ENCODE results near the gene PERM1.

DNA sequence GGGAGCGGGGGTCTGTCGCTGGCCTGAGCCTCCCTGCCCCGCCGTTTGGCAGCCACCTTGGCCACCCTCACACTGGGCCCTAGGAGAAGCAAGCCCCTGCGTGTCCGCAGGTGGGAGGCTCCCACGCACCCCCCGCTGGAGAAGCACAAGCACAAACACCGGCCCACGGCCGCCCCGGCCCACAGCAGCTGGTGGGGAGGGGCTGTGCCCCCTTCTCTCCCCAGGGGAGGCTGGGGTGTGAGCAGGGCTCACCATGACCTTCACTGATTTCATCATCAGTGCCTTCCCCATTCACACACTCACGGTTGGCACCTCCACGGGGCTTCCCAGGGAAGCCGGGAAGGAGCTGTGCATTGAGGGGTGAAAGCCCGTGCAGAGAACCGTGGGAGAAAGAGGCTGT lies 45.9 kb upstream of the PERM1 start:
- TF ChIP-seq SP1 (IDR thresholded peaks at IDR 0.05; ENCODE audit: low read depth) (no peak), POLR2AphosphoS5 (IDR thresholded peaks at IDR 0.05; ENCODE audit: low read depth, low read length) (no peak), POLR2A (IDR thresholded peaks at IDR 0.05; ENCODE audit: borderline replicate concordance, extremely low read depth, insufficient read depth, insufficient read length) (no peak), ELF1 (IDR thresholded peaks at IDR 0.05; ENCODE audit: borderline replicate concordance, low read depth) (no peak), EZH2 (IDR thresholded peaks at IDR 0.05) (no peak), CTCF (IDR thresholded peaks at IDR 0.05 in 2 of 3, conservative IDR thresholded peaks at IDR 0.05 in 1 of 3; ENCODE audit: borderline replicate concordance in 1 of 3, insufficient read depth in 1 of 3, low read depth in 2 of 3, low read length in 2 of 3) (no peak), ZFX (IDR thresholded peaks at IDR 0.05) (no peak), EZH2phosphoT487 (IDR thresholded peaks at IDR 0.05; ENCODE audit: borderline replicate concordance) (no peak)

Measured in HCT116 (cell line).